ENCODE measurements around the gene ZNF710.
"Not testable (repeated sequence)": the region's sequence is repeated elsewhere in the genome, so short reads cannot be mapped to it uniquely, and the experiment has no call there.

ZNF710 gene

DNA sequence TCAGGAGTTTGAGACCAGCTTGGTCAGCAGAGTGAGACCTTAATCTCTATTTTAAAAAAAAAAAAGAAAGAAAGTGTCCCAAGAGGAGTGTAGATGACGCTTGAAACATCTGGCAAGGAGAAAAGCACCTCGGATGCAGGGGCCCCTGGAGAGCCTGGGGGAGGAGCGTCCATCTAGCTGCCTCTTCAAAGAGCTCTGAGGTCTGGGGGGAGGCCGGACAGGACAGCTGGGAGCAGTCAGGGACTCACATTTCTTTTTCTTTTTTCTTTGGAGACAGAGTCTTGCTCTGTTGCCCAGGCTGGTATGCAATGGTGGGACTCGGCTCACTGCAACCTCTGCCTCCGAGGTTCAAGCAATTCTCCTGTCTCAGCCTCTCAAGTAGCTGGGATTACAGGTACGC is 104.4 kb downstream of the ZNF710 start:
- no peak for DNase-seq (ENCODE audit: low read depth, low spot score)
- CTCF ChIA-PET, result no interaction called here
- H3K4me3 ChIP-seq (ENCODE audit: low read depth, low read length), result no peak overlapping the region
- POLR2A ChIA-PET, result interaction anchor here (0.5 to 1.3 kb wide), 2 partner anchors 60 to 135 kb away, joined by 3 read pairs; no protein-coding TSS in a partner anchor
- TF ChIP-seq, protein P1, sequence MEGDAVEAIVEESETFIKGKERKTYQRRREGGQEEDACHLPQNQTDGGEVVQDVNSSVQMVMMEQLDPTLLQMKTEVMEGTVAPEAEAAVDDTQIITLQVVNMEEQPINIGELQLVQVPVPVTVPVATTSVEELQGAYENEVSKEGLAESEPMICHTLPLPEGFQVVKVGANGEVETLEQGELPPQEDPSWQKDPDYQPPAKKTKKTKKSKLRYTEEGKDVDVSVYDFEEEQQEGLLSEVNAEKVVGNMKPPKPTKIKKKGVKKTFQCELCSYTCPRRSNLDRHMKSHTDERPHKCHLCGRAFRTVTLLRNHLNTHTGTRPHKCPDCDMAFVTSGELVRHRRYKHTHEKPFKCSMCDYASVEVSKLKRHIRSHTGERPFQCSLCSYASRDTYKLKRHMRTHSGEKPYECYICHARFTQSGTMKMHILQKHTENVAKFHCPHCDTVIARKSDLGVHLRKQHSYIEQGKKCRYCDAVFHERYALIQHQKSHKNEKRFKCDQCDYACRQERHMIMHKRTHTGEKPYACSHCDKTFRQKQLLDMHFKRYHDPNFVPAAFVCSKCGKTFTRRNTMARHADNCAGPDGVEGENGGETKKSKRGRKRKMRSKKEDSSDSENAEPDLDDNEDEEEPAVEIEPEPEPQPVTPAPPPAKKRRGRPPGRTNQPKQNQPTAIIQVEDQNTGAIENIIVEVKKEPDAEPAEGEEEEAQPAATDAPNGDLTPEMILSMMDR (IDR thresholded peaks at IDR 0.05; ENCODE audit: insufficient read depth, low read length, missing control alignments), result no peak

DNA sequence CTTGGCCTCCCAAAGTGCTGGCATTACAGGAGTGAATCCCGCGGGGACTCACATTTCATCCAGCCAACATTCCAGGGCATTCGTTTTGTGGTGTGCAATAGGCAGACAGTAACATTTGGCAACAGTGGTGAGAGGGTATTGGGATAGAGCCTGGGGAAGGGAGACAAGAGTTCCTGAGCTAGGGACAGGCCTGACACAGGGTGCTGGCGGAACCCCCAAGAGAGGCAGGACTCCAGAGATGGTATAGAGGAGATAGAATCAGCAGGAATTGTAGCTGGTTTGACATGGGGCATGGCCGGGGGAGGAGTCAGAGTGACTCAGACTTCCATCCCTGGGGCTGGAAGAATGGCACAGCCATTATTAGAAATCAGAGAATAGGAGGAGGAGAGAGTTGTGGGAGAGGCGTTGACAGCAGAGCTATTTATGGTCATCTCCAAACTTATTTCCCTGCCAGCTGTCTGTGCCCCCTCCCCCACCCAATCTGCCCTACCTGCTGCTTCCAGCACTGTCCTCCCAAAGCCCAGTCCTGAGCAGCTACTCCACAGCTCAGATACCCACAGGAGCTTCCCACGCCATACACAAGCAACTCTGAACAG is 105.5 kb downstream of the ZNF710 start:
- DNase-seq (ENCODE audit: low read depth, low spot score), result no peak
- ChIA-PET POLR2A (interaction anchor here (1.1 to 1.3 kb wide), 2 partner anchors 59 to 213 kb away, joined by 3 to 4 read pairs; partner anchors contain the start of gene AP3S2), CTCF (interaction anchor here (0.9 to 1.0 kb wide), 2 partner anchors 20 to 31 kb away, joined by 3 read pairs; no protein-coding TSS in a partner anchor)
- no peak overlapping the region for H3K4me3 ChIP-seq (ENCODE audit: low read depth, low read length)
- TF ChIP-seq, protein P1 (IDR thresholded peaks at IDR 0.05; ENCODE audit: insufficient read depth, low read length, missing control alignments), result no peak

DNA sequence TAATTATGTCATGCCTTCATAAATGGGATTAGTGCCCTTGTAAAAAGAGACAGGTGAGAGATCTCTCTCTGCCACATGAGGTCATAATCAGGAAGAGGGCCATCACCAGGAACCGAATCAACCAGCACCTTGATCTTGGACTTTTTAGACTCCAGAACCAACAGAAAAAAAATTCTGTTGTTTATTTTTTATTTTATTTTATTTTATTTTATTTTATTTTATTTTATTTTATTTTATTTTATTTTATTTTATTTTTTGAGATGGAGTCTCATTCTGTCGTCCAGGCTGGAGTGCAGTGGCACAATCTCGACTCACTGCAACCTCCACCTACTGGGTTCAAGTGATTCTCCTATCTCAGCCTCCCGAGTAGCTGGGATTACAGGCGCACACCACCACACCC is 106.9 kb downstream of the ZNF710 start:
- H3K4me3 ChIP-seq (ENCODE audit: low read depth, low read length); POLR2A ChIA-PET; CTCF ChIA-PET; DNase-seq (ENCODE audit: low read depth, low spot score): not testable (repeated sequence)

- POLR2A ChIA-PET; DNase-seq (ENCODE audit: low read depth, low spot score); CTCF ChIA-PET: not testable (repeated sequence)
Observed at GRCh38 chr15:90109163-90109751, 108.1 kb downstream of the ZNF710 start.

GRCh38 chr15:90113166-90113565 is 112.0 kb downstream of the ZNF710 start:
- DNase-seq (ENCODE audit: low read depth, low spot score), result no peak
- H3K4me3 ChIP-seq (ENCODE audit: low read depth, low read length), result no peak overlapping the region
- POLR2A ChIA-PET, result no interaction called here
- TF ChIP-seq, protein P1 (IDR thresholded peaks at IDR 0.05; ENCODE audit: insufficient read depth, low read length, missing control alignments), result no peak
- CTCF ChIA-PET, result no interaction called here

More at GRCh38 chr15:90109163-90109751, 108.1 kb downstream of the ZNF710 start:
- H3K4me3 ChIP-seq (ENCODE audit: low read depth, low read length), result not testable (repeated sequence)

GRCh38 chr15:90114451-90114901 is 113.4 kb downstream of the ZNF710 start:
- H3K4me3 ChIP-seq (ENCODE audit: low read depth, low read length), result no peak overlapping the region
- CTCF ChIA-PET, result no interaction called here
- TF ChIP-seq, protein P1 (IDR thresholded peaks at IDR 0.05; ENCODE audit: insufficient read depth, low read length, missing control alignments), result no peak
- DNase-seq (ENCODE audit: low read depth, low spot score), result no peak
- POLR2A ChIA-PET, result no interaction called here

DNA sequence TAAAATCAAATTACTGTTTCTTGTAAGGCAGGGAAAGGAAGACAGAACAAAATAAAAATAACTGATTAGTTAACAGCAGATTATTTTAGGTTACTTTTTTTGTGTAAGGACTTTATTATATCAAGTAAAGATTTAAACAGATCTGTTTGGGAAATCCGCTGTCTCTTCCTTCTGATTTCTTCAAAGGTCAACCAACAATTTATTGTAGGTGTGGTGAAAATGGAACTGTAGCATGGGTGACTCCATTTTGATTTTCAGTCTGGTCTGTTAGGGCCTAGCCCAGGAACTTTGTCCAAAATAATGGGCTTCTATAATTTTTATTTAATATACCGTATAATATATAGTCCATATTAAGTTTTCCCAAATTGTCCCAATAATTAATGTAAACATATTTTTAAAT is 114.7 kb downstream of the ZNF710 start:
- DNase-seq (ENCODE audit: low read depth, low spot score), result no peak
- no peak overlapping the region for H3K4me3 ChIP-seq (ENCODE audit: low read depth, low read length)
- CTCF ChIA-PET, result no interaction called here
- POLR2A ChIA-PET, result no interaction called here
- TF ChIP-seq, protein P1 (IDR thresholded peaks at IDR 0.05; ENCODE audit: insufficient read depth, low read length, missing control alignments), result no peak
